HL-60 (cell line): Measurements from ENCODE around the gene NOD2.

ENCODE experiments used
- DNase-seq, 2 experiments: peaks; one replicate each; pipeline ENCODE4 v3.0.0-alpha.2; 2010 to 2020; ENCODE audit warnings: low read depth in 1 of 2, low spot score in 1 of 2
- H3K27ac ChIP-seq: fragments of 250-450 bp; sonication (Bioruptor Pico); replicated peaks from 2 replicates; pipeline ENCODE4 v1.5.1; 2020; ENCODE audit warnings: mild to moderate bottlenecking, moderate library complexity
- H3K27me3 ChIP-seq: fragments of 250-450 bp; sonication (Bioruptor Pico); 2 replicates; pipeline ENCODE4 v1.5.1; 2021; ENCODE audit warnings: mild to moderate bottlenecking, moderate library complexity; ENCODE audit not compliant: insufficient read depth, poor library complexity, severe bottlenecking
- H3K4me3 ChIP-seq: replicated peaks from 2 replicates; pipeline ENCODE4 v1.5.1; 2011; ENCODE audit warnings: mild to moderate bottlenecking, control low read depth, low read length; ENCODE audit not compliant: insufficient read depth
- GABPA ChIP-seq: IDR thresholded peaks from 2 replicates; pipeline ENCODE4 v1.6.1; 2012; ENCODE audit warnings: low read depth
- POLR2AphosphoS5 ChIP-seq: IDR thresholded peaks from 2 replicates; pipeline ENCODE4 v1.6.1; 2012; ENCODE audit warnings: low read depth
- SPI1 ChIP-seq: IDR thresholded peaks from 2 replicates; pipeline ENCODE4 v1.6.1; 2012; ENCODE audit warnings: low read depth, mild to moderate bottlenecking, borderline replicate concordance
- TF ChIP-seq, protein P1 (sequence below): IDR thresholded peaks from 2 replicates; pipeline ENCODE4 v1.6.1; 2012; ENCODE audit warnings: low read depth; ENCODE audit not compliant: insufficient replicate concordance
- TF ChIP-seq, protein P2 (sequence below): IDR thresholded peaks from one replicate; pipeline ENCODE4 v1.5.1; 2011; ENCODE audit warnings: low read length, control low read depth, inconsistent platforms; ENCODE audit not compliant: insufficient read depth

Gene NOD2

GRCh38 chr16:50741781-50742575 is 48.6 kb downstream of the NOD2 start, which contains the start of gene CYLD:
Gene CYLD, plus strand, starts transcription at chr16:50742086. Its CDS starts 7,613 bp downstream, at chr16:50749699.
- Histone ChIP-seq H3K4me3 (peak within 1 kb of the TSS; percentile 98), H3K27me3 (no peaks in the 10 kb centered on the region), H3K27ac (peak within 1 kb of the TSS; percentile 67)
- TF ChIP-seq, protein P1, sequence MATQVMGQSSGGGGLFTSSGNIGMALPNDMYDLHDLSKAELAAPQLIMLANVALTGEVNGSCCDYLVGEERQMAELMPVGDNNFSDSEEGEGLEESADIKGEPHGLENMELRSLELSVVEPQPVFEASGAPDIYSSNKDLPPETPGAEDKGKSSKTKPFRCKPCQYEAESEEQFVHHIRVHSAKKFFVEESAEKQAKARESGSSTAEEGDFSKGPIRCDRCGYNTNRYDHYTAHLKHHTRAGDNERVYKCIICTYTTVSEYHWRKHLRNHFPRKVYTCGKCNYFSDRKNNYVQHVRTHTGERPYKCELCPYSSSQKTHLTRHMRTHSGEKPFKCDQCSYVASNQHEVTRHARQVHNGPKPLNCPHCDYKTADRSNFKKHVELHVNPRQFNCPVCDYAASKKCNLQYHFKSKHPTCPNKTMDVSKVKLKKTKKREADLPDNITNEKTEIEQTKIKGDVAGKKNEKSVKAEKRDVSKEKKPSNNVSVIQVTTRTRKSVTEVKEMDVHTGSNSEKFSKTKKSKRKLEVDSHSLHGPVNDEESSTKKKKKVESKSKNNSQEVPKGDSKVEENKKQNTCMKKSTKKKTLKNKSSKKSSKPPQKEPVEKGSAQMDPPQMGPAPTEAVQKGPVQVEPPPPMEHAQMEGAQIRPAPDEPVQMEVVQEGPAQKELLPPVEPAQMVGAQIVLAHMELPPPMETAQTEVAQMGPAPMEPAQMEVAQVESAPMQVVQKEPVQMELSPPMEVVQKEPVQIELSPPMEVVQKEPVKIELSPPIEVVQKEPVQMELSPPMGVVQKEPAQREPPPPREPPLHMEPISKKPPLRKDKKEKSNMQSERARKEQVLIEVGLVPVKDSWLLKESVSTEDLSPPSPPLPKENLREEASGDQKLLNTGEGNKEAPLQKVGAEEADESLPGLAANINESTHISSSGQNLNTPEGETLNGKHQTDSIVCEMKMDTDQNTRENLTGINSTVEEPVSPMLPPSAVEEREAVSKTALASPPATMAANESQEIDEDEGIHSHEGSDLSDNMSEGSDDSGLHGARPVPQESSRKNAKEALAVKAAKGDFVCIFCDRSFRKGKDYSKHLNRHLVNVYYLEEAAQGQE: no peak
- TF ChIP-seq GABPA (peak; percentile 36; the same call in 1 of the 2 replicates), POLR2AphosphoS5 (peak; percentile 58; the same call in 1 of the 2 replicates)
- TF ChIP-seq, protein P2, sequence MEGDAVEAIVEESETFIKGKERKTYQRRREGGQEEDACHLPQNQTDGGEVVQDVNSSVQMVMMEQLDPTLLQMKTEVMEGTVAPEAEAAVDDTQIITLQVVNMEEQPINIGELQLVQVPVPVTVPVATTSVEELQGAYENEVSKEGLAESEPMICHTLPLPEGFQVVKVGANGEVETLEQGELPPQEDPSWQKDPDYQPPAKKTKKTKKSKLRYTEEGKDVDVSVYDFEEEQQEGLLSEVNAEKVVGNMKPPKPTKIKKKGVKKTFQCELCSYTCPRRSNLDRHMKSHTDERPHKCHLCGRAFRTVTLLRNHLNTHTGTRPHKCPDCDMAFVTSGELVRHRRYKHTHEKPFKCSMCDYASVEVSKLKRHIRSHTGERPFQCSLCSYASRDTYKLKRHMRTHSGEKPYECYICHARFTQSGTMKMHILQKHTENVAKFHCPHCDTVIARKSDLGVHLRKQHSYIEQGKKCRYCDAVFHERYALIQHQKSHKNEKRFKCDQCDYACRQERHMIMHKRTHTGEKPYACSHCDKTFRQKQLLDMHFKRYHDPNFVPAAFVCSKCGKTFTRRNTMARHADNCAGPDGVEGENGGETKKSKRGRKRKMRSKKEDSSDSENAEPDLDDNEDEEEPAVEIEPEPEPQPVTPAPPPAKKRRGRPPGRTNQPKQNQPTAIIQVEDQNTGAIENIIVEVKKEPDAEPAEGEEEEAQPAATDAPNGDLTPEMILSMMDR: no peak
- peak; percentile 99 to 100 for DNase-seq

DNA sequence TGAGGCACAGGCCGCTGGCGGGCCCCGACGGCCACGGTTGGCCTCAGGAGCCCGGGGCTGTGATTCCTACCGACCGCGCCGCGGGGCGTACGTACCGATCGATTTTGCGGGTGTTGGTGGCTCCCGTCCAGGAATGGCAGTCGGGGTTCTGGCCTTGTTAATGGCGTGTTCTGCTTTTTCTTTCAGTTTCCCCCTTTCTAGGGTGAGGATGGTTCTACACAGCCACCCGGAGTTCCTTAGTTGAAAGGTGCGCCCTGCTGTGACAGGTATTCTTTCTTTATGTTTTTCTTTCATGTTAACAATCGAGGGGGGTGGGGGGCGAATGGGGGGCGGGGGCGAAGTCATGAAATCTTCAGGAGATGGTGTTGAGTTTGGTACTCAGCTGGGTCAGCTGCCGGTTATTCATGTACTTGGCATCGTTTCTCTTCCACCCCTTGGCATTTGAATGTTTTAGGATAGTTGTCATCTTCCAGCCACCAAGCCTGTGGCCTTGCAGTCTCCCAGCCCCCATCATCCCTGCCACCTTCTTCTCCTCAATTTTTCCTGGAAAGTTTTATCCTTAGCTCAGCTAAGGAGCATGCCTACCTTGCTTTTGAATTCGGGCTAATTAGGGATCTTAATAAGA is 49.3 kb downstream of the NOD2 start:
- H3K27me3 ChIP-seq: no peaks in the 10 kb centered on the region
- peak in 1 of 2 experiments; percentile 40 for DNase-seq
- peak overlapping the region; percentile 98 for H3K4me3 ChIP-seq
- TF ChIP-seq, protein P1: no peak
- TF ChIP-seq SPI1 (peak; percentile 64; the same call in 1 of the 2 replicates), POLR2AphosphoS5 (no peak), GABPA (no peak)
- TF ChIP-seq, protein P2: no peak
- H3K27ac ChIP-seq: peak overlapping the region; percentile 67

DNA sequence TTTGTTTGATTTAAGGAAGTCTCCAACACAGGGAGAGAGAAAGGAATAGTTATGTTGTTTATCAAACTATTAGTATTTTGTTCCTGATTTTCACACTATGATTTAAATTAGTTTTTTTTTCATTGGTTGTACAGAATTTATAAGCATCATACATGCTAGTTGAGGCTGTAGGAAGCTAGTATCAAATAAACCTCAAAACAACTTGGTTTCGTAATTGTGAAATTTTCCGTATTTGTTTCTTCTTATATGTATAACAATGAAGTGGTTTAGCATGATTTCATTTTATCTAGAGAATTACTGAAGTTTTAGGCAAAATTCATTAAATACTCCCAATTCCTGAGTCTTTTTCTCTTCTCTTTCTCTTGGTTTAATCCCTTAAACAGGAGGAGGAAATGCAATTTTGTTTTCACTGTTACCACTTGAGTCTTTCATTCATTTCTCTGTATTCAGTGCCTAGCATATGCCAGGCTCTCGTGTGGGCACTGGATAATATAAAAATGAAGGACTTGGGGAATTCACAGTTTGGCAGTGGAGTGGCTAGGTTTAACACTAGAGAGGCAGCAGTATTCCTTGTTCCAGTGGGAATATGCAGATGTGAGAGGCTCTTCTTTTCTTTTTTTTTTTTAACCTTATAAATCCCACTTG is 50.3 kb downstream of the NOD2 start:
- H3K4me3 ChIP-seq: no peak overlapping the region
- no peak for DNase-seq
- TF ChIP-seq, protein P1: no peak
- TF ChIP-seq POLR2AphosphoS5: no peak
- no peaks in the 10 kb centered on the region for H3K27me3 ChIP-seq
- no peak overlapping the region for H3K27ac ChIP-seq
